Endothelial cell of umbilical vein (primary cell): ENCODE data around the gene FAM83E.

Experiments
- EZH2 ChIP-seq: IDR thresholded peaks from 2 replicates; pipeline ENCODE4 v1.6.1; 2012; ENCODE audit warnings: borderline replicate concordance, low read depth, mild to moderate bottlenecking, moderate library complexity, low read length, inconsistent platforms; ENCODE audit not compliant: severe bottlenecking
- FOS ChIP-seq: IDR thresholded peaks from 2 replicates; pipeline ENCODE4 v1.6.1; 2011; ENCODE audit warnings: mild to moderate bottlenecking, low read length, moderate library complexity, borderline replicate concordance; ENCODE audit not compliant: insufficient read depth
- JUN ChIP-seq: IDR thresholded peaks from 2 replicates; pipeline ENCODE4 v1.6.1; 2011; ENCODE audit warnings: borderline replicate concordance, low read depth; ENCODE audit not compliant: insufficient read length, insufficient read depth
- MYC ChIP-seq: IDR thresholded peaks from one replicate; pipeline ENCODE4 v1.6.1; 2011; ENCODE audit warnings: mild to moderate bottlenecking, low read depth, low read length
- POLR2A ChIP-seq: IDR thresholded peaks from 2 replicates; pipeline ENCODE4 v1.6.1; 2012; ENCODE audit warnings: low read depth, mild to moderate bottlenecking, control low read depth, low read length
- TF ChIP-seq, protein P1 (sequence below), 2 donors: IDR thresholded peaks; 1 replicate in 1 of 2; 2 replicates in 1 of 2; pipeline ENCODE4 v1.5.1; 2011; ENCODE audit warnings: low read length in 2 of 2, mild to moderate bottlenecking in 2 of 2, moderate library complexity in 2 of 2, control low read depth in 1 of 2, inconsistent platforms in 1 of 2, low read depth in 1 of 2; ENCODE audit not compliant: insufficient read depth in 1 of 2; ENCODE audit errors: extremely low read depth in 1 of 2
- TF ChIP-seq, protein P2 (sequence below): IDR thresholded peaks from 2 replicates; pipeline ENCODE4 v1.6.1; 2011; ENCODE audit not compliant: insufficient read depth, insufficient read length

DNA sequence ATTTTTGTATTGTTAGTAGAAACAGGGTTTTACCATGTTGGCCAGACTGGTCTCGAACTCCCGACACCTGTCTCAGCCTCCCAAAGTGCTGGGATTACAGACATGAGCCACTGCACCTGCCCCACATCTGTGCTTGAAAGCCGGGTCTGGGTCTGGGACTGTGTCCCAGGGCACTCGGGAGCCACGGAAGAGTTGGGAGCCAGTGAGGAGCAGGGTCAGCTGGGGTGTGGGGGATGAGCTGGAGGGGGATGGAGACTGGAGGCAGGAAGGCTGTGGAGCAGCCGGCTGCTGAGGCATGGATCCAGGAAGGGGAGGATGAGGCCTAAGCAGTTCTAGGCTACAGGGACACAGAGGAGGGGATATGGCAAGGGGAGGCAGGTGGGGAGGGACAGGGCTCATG lies 19.0 kb downstream of the FAM83E start:
- TF ChIP-seq EZH2 = no peak
- TF ChIP-seq POLR2A = no peak
- TF ChIP-seq, protein P1, sequence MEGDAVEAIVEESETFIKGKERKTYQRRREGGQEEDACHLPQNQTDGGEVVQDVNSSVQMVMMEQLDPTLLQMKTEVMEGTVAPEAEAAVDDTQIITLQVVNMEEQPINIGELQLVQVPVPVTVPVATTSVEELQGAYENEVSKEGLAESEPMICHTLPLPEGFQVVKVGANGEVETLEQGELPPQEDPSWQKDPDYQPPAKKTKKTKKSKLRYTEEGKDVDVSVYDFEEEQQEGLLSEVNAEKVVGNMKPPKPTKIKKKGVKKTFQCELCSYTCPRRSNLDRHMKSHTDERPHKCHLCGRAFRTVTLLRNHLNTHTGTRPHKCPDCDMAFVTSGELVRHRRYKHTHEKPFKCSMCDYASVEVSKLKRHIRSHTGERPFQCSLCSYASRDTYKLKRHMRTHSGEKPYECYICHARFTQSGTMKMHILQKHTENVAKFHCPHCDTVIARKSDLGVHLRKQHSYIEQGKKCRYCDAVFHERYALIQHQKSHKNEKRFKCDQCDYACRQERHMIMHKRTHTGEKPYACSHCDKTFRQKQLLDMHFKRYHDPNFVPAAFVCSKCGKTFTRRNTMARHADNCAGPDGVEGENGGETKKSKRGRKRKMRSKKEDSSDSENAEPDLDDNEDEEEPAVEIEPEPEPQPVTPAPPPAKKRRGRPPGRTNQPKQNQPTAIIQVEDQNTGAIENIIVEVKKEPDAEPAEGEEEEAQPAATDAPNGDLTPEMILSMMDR (IDR thresholded peaks at IDR 0.05; ENCODE audit: extremely low read depth in 1 of 2, insufficient read depth in 1 of 2, low read depth in 1 of 2, low read length in 2 of 2) = no peak
- TF ChIP-seq, protein P2, sequence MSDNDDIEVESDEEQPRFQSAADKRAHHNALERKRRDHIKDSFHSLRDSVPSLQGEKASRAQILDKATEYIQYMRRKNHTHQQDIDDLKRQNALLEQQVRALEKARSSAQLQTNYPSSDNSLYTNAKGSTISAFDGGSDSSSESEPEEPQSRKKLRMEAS = no peak
- no peak for TF ChIP-seq FOS
- TF ChIP-seq JUN = no peak
- TF ChIP-seq MYC = no peak
